Measurements from ENCODE around the gene OSBPL8. TPM values are rescaled to one million over a fixed set of nuclear protein-coding genes. Genes with fewer than 3 reads are reported as not detected.
"Not testable (repeated sequence)": the region's sequence is repeated elsewhere in the genome, so short reads cannot be mapped to it uniquely, and the experiment has no call there.

The OSBPL8 gene
- total and polyA plus RNA-seq, 10 of the 15 experiments (the other 5 are each of a cell fraction or from before 2014, with no cell fraction given), result 10.4 to 58.0 (median 32.0) TPM

DNA sequence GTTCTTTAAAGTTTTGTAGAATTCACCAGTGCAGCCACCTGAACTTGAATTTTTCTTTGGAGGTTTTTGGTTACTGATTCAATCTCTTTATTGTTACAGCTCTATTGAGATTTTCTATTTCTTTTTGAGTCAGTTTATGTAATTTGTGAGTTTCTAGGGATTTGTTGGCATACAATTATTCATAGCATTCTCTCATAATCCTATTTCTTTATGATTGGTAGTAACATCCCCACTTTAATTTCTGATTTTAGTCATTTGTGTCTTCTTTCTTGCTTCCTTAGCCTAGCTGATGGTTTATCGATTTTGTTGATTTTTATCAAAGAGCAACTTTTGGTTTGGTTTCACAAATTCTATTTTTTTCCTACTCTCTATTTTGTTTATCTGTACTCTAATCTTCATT, 193.4 kb downstream of the OSBPL8 start (continued):
- no peak for TF ChIP-seq SMAD5 (IDR thresholded peaks at IDR 0.05; ENCODE audit: low read depth)
- no peak for TF ChIP-seq SMAD1 (IDR thresholded peaks at IDR 0.05; ENCODE audit: low read depth, partially characterized antibody)
- TF ChIP-seq MEF2B (IDR thresholded peaks at IDR 0.05; ENCODE audit: partially characterized antibody, poor library complexity, severe bottlenecking), result no peak
- TF ChIP-seq CTCF (IDR thresholded peaks at IDR 0.05 in 2 of 3, conservative IDR thresholded peaks at IDR 0.05 in 1 of 3; ENCODE audit: control insufficient read depth in 2 of 3, extremely low read depth in 1 of 3, insufficient read depth in 1 of 3, low read depth in 3 of 3, low read length in 3 of 3), result no peak

DNA sequence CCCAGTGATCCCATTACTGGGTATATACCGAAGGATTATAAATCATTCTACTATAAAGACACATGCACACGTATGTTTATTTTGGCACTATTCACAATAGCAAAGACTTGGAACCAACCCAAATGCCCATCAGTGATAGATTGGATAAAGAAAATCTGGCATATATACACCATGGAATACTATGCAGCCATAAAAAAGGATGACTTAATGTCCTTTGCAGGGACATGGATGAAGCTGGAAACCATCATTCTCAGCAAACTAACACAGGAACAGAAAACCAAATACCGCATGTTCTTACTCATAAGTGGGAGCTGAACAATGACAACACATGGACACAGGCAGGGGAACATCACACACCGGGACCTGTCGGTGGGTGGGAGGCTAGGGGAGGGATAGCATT, 195.4 kb downstream of the OSBPL8 start:
- FAIRE-seq; H3K4me2 ChIP-seq (ENCODE audit: control insufficient read depth, insufficient read depth); H3K4me1 ChIP-seq (ENCODE audit: control insufficient read depth, insufficient read depth, low read length); RAD21 ChIA-PET (ENCODE audit: unreplicated experiment); H3K79me2 ChIP-seq (ENCODE audit: control insufficient read depth, insufficient read depth, low read length); CTCF ChIA-PET; H3K9me3 ChIP-seq (replicated peaks; ENCODE audit: control insufficient read depth, insufficient read depth, low read length); H3K9ac ChIP-seq (ENCODE audit: control insufficient read depth, insufficient read depth, low read length); H3K4me3 ChIP-seq; DNase-seq (ENCODE audit: low read depth, low spot score); H4K20me1 ChIP-seq (ENCODE audit: control insufficient read depth, insufficient read depth); H3K27me3 ChIP-seq (replicated peaks in 1 of 2; ENCODE audit: control insufficient read depth in 2 of 2, insufficient read depth in 2 of 2, low read length in 1 of 2); BruUV-seq (replicated peaks); H3K27ac ChIP-seq (ENCODE audit: control insufficient read depth, insufficient read depth); intact Hi-C loops (cut with micrococcal nuclease; ENCODE audit: unreplicated experiment); H2AFZ ChIP-seq (ENCODE audit: control insufficient read depth, low read depth, low read length); POLR2A ChIA-PET; in situ Hi-C loops (cut with MboI); ATAC-seq; SMC1A ChIA-PET (ENCODE audit: uncharacterized antibody, unreplicated experiment); H3K36me3 ChIP-seq (ENCODE audit: control insufficient read depth in 2 of 2, insufficient read depth in 2 of 2, low read length in 1 of 2): not testable (repeated sequence)
- WGBS (ENCODE audit: insufficient coverage, insufficient replicate concordance, low lambda C conversion rate, missing lambda C conversion rate), result 99% methylated on average over 5 of the region's 5 CpGs

Measured in GM12878 (cell line).